ENCODE results near the gene SPHK1. TPM values are rescaled to one million over a fixed set of nuclear protein-coding genes. Genes with fewer than 3 reads are reported as not detected.

SPHK1 gene
- total RNA-seq, 3 donors from 2014 or later (not counting 1 experiment from before 2014, with no cell fraction given): 7.6 to 9.2 (median 8.3) TPM

DNA sequence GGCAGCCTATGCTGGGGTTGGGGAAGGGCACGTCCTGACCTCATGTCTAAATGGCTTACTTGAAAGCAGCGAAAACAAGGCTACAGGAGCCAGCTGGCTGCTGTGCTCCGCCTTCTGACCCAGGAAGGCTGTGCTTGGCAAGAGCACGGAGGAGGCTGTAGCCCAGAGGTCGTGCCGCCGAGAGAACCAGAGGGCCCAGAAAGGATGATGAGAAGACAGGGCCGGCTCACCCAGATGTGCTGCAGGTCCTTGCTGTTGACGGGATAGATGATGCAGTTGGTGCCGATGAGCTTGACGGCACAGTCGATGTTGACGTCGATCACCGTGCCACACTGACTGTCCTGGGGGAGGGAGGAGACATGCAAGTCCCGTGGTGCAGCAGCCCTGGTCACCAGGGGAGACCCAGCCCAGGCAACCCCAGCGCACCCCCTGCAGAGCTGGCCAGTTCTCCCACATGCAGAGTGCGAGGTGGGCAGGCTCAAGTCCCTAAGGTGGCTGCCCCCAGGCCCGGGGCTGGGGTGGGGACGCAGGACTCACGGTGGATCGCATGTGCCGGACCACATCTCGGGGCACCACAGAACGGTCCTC, 20.7 kb downstream of the SPHK1 start:
- TF ChIP-seq, protein P1, sequence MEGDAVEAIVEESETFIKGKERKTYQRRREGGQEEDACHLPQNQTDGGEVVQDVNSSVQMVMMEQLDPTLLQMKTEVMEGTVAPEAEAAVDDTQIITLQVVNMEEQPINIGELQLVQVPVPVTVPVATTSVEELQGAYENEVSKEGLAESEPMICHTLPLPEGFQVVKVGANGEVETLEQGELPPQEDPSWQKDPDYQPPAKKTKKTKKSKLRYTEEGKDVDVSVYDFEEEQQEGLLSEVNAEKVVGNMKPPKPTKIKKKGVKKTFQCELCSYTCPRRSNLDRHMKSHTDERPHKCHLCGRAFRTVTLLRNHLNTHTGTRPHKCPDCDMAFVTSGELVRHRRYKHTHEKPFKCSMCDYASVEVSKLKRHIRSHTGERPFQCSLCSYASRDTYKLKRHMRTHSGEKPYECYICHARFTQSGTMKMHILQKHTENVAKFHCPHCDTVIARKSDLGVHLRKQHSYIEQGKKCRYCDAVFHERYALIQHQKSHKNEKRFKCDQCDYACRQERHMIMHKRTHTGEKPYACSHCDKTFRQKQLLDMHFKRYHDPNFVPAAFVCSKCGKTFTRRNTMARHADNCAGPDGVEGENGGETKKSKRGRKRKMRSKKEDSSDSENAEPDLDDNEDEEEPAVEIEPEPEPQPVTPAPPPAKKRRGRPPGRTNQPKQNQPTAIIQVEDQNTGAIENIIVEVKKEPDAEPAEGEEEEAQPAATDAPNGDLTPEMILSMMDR (IDR thresholded peaks at IDR 0.05): no peak
- H3K27me3 ChIP-seq (ENCODE audit: control insufficient read depth, insufficient read depth, low read length): no peaks in the 10 kb centered on the region
- Mint-ChIP-seq H3K4me1 (peaks cover 27 to 31% of the 10 kb centered on the region in 2 donors), H3K27ac (peak overlapping the region in 1 of 2 donors; percentile 20), H3K27me3 (ENCODE audit: low read depth in 2 of 2) (no peaks in the 10 kb centered on the region), H3K4me3 (peak overlapping the region; percentile 58), H3K36me3 (peaks cover 12% of the 10 kb centered on the region), H3K9me3 (no peaks in the 10 kb centered on the region)
- DNase-seq: no peak
- H3K36me3 ChIP-seq (ENCODE audit: control insufficient read depth, insufficient read depth, low read length): peaks cover 34% of the 10 kb centered on the region
- intact Hi-C loops (cut with micrococcal nuclease): no loop called here
- peaks cover 28% of the 10 kb centered on the region for H3K4me1 ChIP-seq (ENCODE audit: control insufficient read depth, insufficient read depth, low read length)
- no peaks in the 10 kb centered on the region for H3K9me3 ChIP-seq (ENCODE audit: control insufficient read depth, insufficient read depth, low read length)
- WGBS (ENCODE audit: insufficient coverage): 94% methylated on average over 25 of the region's 25 CpGs
- no peak overlapping the region for H3K4me3 ChIP-seq (ENCODE audit: low read length)
- ATAC-seq: no peak
- no peak overlapping the region for H3K27ac ChIP-seq (ENCODE audit: low read length)

DNA sequence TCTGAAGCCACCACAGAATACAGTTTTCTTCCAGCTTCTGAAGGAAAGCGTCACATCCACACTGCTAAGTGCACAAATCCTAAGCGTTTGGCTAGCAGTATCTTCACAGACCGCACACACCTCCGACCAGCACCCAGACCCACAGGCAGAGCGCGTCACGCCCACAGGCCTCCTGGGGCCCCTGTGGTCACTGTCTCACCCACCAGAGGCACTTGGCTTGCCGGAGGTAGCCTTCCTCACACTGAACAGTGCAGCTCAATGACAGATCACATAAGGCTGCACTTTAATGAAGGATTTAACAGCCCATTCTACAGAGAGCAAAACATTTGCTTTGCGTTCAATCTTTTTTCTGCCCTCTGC, 21.2 kb downstream of the SPHK1 start:
- Mint-ChIP-seq H3K4me3 (peak overlapping the region; percentile 58), H3K9me3 (no peaks in the 10 kb centered on the region), H3K27ac (peak overlapping the region in 1 of 2 donors; percentile 20), H3K4me1 (peaks cover 27 to 31% of the 10 kb centered on the region in 2 donors), H3K36me3 (peaks cover 12% of the 10 kb centered on the region), H3K27me3 (ENCODE audit: low read depth in 2 of 2) (no peaks in the 10 kb centered on the region)
- Histone ChIP-seq H3K4me3 (ENCODE audit: low read length) (no peak overlapping the region), H3K27me3 (ENCODE audit: control insufficient read depth, insufficient read depth, low read length) (no peaks in the 10 kb centered on the region), H3K9me3 (ENCODE audit: control insufficient read depth, insufficient read depth, low read length) (no peaks in the 10 kb centered on the region), H3K36me3 (ENCODE audit: control insufficient read depth, insufficient read depth, low read length) (peaks cover 29% of the 10 kb centered on the region), H3K27ac (ENCODE audit: low read length) (no peak overlapping the region), H3K4me1 (ENCODE audit: control insufficient read depth, insufficient read depth, low read length) (peaks cover 28% of the 10 kb centered on the region)
- TF ChIP-seq, protein P1 (IDR thresholded peaks at IDR 0.05): no peak
- WGBS (ENCODE audit: insufficient coverage): 45% methylated on average over 9 of the region's 9 CpGs
- ATAC-seq: peak in 2 of 3 donors; percentile 62 to 90
- DNase-seq: no peak
- intact Hi-C loops (cut with micrococcal nuclease): no loop called here

DNA sequence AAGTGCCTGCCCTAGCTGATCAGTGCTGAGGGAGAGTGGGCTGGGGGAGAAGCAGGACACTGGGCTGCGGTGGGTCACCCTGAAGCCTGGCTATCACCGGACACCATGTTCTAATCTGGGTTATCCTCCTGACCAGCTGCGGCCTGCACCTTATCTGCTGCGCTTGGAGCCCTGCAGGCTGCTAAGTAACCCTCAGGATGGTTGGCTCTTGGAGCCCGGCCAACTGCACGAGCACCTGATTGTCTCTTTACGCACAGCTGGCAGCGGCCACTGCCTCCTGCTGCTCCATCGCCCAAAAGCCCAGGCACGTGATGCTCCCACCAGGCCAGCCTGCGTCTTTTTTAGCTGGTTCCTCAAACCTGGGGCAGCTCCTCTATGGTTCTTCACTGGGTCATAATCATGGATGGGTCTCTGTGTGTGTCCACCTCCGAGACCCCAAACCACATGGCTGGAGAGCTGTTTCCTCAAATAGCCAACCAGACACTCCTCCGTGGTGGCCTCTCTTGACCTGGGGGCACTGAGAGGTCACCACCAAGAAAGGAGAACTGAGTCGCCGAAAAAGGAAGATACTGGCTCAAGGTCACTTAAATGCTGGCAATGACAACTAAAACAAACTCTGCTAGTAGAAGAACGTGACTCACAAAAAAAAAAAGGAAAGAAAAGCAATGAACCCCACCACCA, 21.7 kb downstream of the SPHK1 start:
- DNase-seq (no peak), ATAC-seq (no peak)
- 77% methylated on average over 15 of the region's 16 CpGs for WGBS (ENCODE audit: insufficient coverage)
- Mint-ChIP-seq H3K9me3 (no peaks in the 10 kb centered on the region), H3K36me3 (peaks cover 12% of the 10 kb centered on the region), H3K27ac (peak overlapping the region in 1 of 2 donors; percentile 20), H3K4me3 (peak overlapping the region; percentile 58), H3K27me3 (ENCODE audit: low read depth in 2 of 2) (no peaks in the 10 kb centered on the region), H3K4me1 (peaks cover 27 to 31% of the 10 kb centered on the region in 2 donors)
- TF ChIP-seq, protein P1 (IDR thresholded peaks at IDR 0.05): no peak
- no peaks in the 10 kb centered on the region for H3K27me3 ChIP-seq (ENCODE audit: control insufficient read depth, insufficient read depth, low read length)
- H3K9me3 ChIP-seq (ENCODE audit: control insufficient read depth, insufficient read depth, low read length): no peaks in the 10 kb centered on the region
- no peak overlapping the region for H3K4me3 ChIP-seq (ENCODE audit: low read length)
- H3K36me3 ChIP-seq (ENCODE audit: control insufficient read depth, insufficient read depth, low read length): peaks cover 24% of the 10 kb centered on the region
- H3K27ac ChIP-seq (ENCODE audit: low read length): no peak overlapping the region
- intact Hi-C loops (cut with micrococcal nuclease): no loop called here
- H3K4me1 ChIP-seq (ENCODE audit: control insufficient read depth, insufficient read depth, low read length): peaks cover 28% of the 10 kb centered on the region
